NCI-H187 (cell line): ENCODE measurements around the gene KRTAP5-1.
A peak's percentile ranks its signal among the peaks of the same experiment; 100 is the strongest.

Experiments
- DNase-seq, 2 experiments: peaks; one replicate each; lab custom pipeline; 2025; lab: John Stamatoyannopoulos, UW

Gene KRTAP5-1

GRCh38 chr11:1572197-1573076 lies 12.6 kb downstream of the KRTAP5-1 start, which contains the start of gene DUSP8:
Gene DUSP8, minus strand, starts transcription at chr11:1572271. Its CDS starts 6,445 bp downstream, at chr11:1565826.
- DNase-seq: peak; percentile 71 to 85

GRCh38 chr11:1571760-1572196 lies 13.3 kb downstream of the KRTAP5-1 start:
- DNase-seq: no peak

GRCh38 chr11:1570896-1571759 lies 14.0 kb downstream of the KRTAP5-1 start:
- DNase-seq: no peak

- no peak for DNase-seq
These were observed 14.6 kb downstream of the KRTAP5-1 start for GRCh38 chr11:1570531-1570895.

- DNase-seq: no peak
These were observed 15.1 kb downstream of the KRTAP5-1 start for GRCh38 chr11:1570001-1570453.

- no peak for DNase-seq
These were observed 15.8 kb downstream of the KRTAP5-1 start for GRCh38 chr11:1569251-1569780.

GRCh38 chr11:1568441-1568911 lies 16.6 kb downstream of the KRTAP5-1 start:
- no peak for DNase-seq

GRCh38 chr11:1567721-1568100 lies 17.4 kb downstream of the KRTAP5-1 start:
- no peak for DNase-seq

- no peak for DNase-seq
These were observed 17.9 kb downstream of the KRTAP5-1 start for GRCh38 chr11:1567052-1567720.

GRCh38 chr11:1566381-1567051 lies 18.6 kb downstream of the KRTAP5-1 start:
- no peak for DNase-seq

GRCh38 chr11:1565904-1566247 lies 19.2 kb downstream of the KRTAP5-1 start:
- DNase-seq: no peak

- no peak for DNase-seq
These were observed 19.7 kb downstream of the KRTAP5-1 start for GRCh38 chr11:1565173-1565903.

- DNase-seq: no peak
These were observed 20.4 kb downstream of the KRTAP5-1 start for GRCh38 chr11:1564535-1565172.

GRCh38 chr11:1563697-1564534 lies 21.2 kb downstream of the KRTAP5-1 start:
- DNase-seq: no peak

GRCh38 chr11:1563149-1563638 lies 21.9 kb downstream of the KRTAP5-1 start:
- DNase-seq: no peak

- no peak for DNase-seq
These were observed 22.5 kb downstream of the KRTAP5-1 start for GRCh38 chr11:1562469-1563148.

- no peak for DNase-seq
These were observed 23.1 kb downstream of the KRTAP5-1 start for GRCh38 chr11:1561955-1562354.

GRCh38 chr11:1561266-1561665 lies 23.8 kb downstream of the KRTAP5-1 start:
- no peak for DNase-seq
